Tibial nerve (tissue), 4 donors: Measurements from ENCODE around the gene NCS1.

Source experiments
- CTCF ChIP-seq, 5 experiments: fragments of 200-600 bp in 3 of 5; fragments of 450-650 bp in 2 of 5; sonication (generic) in 3 of 5; IDR thresholded peaks; one replicate each; pipeline ENCODE4 v1.5.1; 2016 to 2019; ENCODE audit warnings: antibody characterized with exemption in 5 of 5, mild to moderate bottlenecking in 3 of 5, moderate library complexity in 2 of 5
- EP300 ChIP-seq, 2 donors: sonication (generic); formaldehyde crosslinking; IDR thresholded peaks; one replicate each; pipeline ENCODE4 v1.6.1; 2017; ENCODE audit warnings: antibody characterized with exemption in 2 of 2, mild to moderate bottlenecking in 1 of 2
- POLR2A ChIP-seq, 2 donors: fragments of 450-650 bp; IDR thresholded peaks; one replicate each; pipeline ENCODE4 v1.6.1; 2017; ENCODE audit warnings: antibody characterized with exemption in 2 of 2, mild to moderate bottlenecking in 2 of 2, moderate library complexity in 2 of 2

GRCh38 chr9:130172161-130172857 is at the start of gene NCS1:
- no peak for TF ChIP-seq CTCF (IDR thresholded peaks at IDR 0.05)
- no peak for TF ChIP-seq POLR2A (IDR thresholded peaks at IDR 0.05)
- no peak for TF ChIP-seq EP300 (IDR thresholded peaks at IDR 0.05)
